SHP77 (cell line): Measurements from ENCODE around the gene PPP1R1C.

Experiments
- DNase-seq, 2 experiments: peaks; one replicate each; lab custom pipeline; 2025; lab: John Stamatoyannopoulos, UW

The PPP1R1C gene

DNA sequence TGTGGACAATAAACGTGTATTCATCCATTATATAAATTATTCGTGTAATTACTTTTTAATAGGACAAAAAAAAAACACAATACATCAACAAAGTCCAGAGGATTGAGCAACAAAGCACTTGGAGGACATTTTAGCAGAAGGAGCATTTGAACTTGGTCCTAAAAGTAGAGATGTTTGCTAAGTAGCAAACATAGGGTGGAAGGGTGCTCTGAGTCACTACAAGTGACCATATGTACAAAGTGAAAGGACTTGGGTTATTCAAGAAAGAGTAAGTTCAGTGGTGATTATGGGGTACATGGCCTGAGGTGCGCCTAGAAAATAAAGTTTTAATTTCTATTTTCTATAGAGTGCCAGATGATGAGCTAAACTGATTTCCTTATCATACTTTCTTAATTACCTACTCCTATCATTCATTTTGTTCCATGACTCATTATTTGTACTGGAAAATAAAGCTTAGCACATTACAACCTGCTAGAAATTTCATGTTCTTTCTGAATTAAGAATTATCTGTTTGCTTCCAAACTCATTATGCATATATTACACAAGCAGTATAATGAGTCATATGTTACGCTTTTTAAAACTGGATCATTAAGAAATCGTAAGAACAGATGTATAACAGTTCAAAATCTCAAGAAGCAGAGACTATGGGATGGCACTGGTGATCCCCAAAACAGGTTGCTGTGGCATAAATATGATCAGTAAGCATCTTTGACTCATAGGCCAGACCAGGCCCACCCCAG, 13.1 kb upstream of the PPP1R1C start:
- no peak for DNase-seq

DNA sequence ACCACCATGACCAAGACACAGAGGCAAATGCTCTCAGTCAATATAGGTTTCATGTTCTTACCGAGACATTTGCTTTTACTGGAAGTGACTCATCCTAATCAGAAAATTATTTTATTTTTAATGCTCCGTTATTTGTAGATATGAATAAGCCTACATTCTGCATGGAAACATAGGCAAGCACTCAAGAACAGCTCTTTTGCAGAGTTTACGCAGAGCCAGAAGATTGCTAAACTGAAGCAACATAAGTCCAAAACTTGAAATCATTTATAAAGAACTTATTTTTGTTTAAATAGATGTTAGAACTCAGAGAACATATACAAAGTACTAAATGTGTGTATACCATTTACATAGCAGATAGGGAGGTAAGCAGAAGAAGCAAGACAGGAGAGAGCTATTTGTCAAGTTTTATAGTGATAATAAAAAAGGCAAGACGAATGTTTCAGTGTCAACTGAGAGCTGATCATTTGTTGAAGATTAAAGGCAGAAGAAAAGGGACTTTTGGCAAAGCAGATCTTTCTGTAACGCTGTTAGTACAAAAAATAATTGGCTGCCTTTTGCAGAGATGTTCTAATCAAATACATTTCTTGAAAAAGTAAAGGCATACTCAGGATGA, 12.4 kb upstream of the PPP1R1C start:
- no peak for DNase-seq

DNA sequence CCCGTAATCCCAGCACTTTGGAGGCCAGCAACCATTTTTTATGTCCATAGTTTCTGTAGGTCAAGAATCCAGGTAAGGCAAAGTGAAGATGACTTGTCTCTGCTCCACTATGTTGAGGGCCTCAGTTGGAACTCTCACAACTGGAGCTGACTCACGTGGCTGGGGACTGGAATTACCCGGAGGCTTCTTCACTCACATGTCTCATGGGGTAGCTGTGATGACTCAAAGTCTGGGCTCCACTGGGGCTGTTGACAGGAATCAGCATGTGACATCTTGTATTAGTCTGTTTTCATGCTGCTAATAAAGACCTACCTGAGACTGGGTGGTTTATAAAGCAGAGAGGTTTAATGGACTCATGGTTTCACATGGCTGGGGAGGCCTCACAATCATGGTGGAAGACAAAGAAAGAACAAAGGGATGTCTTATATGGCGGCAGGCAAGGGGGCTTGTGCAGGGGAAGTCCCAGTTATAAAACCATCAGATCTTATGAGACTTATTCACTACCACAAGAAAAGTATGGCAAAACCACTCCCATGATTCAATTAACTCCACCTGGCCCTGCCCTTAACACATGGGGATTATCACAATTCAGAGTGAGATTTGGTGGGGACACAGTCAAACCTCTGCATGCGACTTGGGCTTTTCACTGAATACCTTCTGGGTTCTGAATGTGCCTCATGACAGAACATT, 7.8 kb upstream of the PPP1R1C start:
- DNase-seq, result no peak

DNA sequence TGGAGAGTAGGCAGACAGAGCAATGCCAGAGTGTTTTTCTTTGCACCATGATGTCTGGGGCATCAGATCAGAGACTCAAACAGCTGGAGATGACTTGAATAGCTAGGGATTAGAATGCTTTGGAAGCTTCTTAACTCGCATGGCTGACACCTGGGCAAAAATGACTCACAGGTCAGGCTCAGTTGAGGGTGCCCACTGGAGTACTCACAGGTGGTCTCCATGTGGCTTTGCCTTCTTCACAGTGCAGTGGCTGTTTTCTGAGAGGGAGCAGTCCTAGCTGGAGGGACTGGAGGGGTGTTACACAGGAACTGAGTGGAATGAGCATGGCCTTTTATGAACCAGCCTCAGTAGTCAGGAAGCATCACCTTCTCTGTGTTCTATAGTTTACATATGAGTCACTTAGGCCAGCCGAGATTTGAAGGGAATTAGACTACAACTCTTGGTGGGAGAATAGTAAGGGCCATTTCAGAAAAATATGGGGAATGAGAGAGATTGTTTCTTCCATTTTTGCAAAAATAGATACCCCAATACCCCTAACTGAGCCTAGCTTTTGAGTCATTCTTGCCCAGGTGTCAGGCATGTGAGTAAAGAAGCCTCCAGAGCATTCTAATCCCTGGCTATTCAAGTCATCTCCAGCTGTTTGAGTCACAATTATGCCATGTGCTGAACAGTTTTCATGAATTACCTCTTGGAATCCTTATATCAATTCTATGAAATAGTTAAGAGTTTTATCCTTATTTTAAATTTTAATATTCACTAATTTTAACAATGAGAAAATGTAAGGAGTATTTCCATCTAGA, 7.1 kb upstream of the PPP1R1C start:
- no peak for DNase-seq

DNA sequence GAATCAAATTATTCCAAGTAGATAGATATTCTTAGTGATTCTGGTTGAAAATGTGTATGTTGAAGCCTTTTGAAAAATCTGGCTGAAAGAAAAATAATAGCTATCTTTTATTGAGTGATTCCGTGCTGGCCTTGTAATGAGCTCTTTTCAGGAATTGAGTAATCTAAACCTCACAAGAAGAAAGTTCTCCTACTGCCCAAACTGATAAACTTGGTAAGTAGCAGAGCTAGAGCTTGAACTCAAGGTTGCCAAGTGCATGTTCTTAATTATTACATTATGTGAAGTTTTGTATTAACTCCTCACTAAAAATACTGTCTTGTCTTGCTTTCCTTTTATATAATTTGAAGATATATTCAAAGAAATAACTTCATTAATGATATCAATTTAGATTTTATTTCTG, 1.6 kb upstream of the PPP1R1C start:
- no peak for DNase-seq

DNA sequence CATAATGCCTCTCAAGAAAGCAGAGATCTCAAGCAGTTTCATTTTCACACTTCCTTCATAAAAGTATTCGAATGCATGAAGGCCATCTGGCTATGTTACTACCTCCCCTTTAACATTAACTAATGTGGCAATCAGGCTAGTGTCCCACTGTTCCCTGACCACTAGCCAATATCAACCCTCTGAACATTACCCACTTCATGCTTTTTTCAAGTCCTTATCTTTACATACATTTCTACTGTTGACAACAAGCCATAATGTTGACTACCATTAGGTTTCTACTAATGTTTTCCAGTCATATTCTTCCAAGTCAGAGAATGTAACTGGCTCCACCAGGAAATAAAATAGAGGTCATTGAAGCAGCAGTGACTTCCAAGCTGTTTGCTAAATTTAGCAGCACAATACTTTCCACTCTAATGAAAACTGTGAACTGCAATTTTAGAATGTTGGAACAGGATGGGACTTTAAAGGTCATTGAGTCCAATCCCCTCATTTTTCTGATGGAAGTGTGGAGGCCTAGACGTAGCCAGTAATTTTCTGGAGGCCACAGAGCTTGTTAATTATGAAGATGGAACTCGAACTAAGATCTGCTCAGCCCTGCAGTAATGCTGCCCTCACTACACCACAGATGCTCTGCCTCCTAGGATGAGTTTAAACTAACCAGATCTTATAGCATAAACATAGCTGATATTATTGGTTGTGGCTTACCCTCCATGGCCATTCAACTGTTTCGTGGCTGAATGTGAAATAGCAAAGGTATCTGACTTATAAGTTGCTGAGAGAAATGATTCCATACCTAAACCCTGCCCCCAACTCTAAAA, 630 bp upstream of the PPP1R1C start:
- no peak for DNase-seq

DNA sequence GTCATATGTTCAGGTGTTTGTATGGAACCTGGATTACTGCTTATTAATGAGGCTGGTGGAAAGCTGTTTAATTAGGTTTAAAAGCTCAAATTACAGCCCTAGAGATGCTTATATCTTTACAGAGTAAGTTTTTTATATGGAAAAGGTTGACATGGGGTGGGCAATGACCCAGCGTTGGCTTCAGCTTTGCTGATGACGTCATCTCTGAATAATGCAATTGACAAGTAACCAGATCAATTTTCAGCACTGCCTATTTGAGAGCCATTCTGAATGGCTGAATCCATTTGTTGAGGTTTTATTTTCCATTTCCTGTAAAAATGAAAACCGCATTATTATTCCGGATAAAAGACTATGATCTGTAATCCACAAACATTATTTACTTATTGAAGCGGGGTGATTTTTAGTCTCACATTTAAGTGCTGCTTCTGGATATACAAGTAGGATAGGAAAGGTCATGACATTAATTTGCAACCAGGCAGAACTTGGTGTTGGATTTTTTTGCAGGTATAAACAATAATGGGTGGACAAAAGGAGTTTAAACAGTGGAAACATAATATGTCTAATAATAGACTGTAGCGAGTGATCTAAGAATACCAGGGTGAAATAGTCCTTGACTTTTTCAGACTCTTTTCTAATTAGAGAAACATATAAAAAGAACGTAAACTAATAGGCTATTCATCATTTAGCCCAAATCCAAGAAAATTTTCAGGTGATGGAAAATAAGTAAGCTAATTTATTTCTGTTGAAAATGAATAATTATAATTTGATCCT, 2.7 kb downstream of the PPP1R1C start:
- no peak for DNase-seq

DNA sequence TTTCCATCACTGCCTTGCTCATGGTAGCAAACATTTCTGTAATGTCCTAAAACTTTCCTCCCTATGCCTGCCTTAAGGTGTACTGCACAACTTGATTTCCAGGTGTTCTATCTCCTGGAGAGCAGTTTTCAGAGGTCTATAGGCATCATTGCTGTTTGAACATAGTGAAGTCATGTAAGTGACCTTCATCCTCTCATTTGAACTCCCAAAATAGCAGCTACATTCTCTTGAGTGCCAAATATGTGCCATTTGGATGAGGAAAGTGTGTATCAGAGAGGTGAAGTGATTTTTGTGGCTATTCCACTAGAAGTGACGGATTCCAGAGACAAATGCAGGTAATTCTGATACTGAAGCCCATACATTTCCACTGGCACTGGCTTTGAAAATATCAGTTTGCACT, 3.4 kb downstream of the PPP1R1C start:
- no peak for DNase-seq

DNA sequence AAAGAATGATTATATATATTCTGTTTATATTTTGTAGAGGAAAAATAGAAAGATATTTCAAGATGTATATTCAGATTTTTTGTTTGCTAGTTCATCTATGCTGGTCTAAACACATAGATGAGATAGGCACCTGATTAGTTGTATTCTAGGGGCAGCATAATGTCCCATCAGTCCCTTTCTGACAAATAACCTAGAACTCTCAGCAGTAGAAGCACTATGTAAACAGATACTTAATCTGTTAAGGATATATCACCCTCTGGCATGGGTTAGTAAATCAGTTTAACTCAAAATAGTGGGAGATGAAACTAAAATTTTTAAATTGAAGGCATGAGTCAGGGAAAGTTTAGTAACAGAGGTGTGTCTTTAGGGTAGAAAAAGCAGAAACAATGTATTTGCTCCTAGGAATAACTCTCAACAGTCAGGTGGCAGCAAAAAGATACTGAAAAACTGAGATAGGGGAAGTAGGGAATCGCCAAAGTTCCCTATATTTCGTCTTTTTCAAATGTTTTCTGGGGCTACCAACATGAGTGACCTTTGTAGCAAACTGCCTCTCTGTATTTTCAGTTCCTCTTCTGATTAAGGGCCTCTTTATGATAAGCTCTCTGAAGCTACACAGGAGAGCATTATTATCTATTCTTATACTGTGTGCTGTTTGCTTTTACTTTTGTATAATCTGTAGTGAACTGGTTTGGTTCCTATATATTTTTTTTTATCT, 5.7 kb downstream of the PPP1R1C start:
- no peak for DNase-seq

DNA sequence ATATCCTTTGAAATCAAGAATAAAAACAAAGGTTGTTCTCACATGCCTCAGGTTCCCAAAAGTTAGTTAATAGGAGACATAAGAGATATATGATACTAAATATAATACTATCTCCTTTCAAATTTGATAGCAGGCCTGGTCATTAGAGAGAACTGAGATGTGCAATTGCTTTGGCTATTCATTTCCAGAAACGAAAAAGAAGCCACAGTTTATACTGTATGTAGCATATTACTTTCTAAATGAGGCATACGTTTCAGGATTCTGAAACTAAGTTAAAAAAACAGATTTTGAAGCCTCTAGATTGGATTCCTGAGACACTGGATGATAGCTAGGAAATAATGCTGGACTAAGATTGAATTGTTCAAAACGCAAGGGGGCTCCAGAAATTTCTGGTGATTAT, 7.1 kb downstream of the PPP1R1C start:
- no peak for DNase-seq

DNA sequence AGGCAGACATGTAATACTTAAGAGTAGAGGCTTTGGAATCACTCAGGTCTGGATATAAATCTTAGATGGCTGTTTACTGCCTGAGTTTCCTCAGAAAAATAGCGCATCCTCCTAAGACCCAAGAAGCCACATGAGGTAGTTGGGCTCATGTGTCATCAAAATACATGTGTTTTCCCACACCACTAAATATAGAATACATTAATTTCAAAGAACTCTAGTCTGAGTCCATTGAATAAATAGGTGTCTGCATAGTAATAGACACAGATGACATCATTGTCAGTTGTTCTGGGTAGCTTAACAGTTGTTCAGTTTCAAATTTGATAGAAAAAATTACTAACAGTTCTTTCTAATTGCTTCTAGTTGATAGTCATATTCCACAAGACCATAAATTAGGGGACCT, 9.6 kb downstream of the PPP1R1C start:
- DNase-seq, result no peak

DNA sequence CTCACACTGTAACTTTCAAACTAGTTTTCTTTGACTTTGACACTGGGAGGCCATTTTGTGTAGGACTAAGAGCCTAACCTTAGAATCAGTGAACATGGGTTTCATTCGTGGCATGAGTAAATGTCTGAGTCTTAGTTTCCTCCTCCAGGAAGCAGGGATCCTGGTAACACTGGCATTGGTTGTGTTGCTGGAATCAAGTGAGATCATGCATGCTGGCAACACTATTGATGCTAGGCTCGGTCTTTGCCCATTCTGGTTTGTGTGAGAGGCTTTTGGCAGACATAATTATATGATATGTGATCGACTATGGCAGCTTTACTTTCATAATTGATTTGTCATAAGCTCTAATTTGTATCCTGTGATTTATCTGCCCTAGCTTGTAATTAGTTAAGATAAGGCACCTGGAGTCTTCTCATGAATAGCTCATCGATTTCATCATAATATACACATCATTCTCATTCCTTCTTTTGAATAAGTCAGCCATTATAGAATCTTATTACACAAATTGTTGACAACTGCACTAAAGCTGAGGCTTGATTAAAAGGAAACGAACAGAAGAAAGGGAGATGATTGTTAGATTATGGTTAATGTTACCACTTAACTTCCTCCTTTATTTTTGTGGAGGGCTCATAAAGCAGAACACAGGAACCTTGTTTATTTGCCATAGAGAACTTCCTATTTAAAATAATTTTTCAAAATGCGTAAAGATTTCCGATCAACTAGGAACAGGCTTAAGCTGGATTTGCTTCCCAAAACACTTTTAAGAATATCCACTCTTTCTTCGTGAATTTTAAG, 12.6 kb downstream of the PPP1R1C start:
- DNase-seq, result no peak

DNA sequence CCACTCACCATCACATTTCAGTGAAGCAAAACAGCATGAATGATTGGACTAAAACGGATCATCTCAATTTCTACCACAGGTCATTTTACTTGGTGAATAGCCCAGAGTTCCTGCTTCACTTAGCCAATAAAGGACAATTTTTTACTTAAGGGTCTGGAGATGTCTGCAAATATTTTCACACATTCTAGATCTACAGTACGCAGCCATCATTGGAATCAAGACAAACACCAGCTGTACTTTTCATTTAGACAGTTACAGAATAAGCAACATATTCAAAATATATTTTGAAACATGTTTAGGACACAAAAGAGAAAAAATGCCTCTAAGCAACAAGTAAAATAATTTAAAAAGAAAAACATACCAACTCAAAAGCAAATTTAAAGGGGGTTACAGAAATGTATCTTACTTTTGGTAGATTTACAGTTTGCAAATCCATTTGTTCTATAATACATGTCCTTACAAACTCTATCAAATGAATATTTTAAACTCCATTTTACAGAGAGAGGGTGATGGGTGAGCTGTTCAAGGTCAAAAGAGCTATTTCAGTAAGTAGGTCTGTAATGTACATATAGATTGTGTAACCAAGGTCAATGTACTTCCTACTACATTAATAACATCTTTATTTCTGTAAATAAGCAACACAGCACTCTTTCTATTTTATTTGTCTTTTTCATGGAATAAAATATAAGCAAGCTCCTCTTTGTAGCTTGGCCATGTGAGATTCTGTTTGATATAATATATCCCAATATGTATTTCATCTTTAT, 13.4 kb downstream of the PPP1R1C start:
- no peak for DNase-seq

DNA sequence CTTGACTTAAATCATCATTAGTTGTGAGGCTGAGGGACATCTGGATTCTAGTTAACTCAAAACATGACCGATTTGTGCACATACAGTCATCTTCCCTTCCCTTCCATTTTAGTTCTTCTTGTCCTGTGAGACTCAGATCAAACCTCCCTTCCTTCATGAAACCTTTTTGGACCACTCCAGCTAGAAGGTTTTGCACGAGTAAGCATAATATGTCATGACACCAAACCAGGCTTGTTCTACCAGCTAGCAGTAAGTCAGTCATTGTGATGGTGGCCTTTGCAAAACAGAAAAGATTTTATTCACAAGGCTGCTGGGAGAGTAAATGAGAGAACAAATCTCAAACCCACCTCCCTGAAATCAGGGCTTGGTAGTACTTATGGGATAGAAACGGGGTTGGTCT, 14.3 kb downstream of the PPP1R1C start:
- no peak for DNase-seq

DNA sequence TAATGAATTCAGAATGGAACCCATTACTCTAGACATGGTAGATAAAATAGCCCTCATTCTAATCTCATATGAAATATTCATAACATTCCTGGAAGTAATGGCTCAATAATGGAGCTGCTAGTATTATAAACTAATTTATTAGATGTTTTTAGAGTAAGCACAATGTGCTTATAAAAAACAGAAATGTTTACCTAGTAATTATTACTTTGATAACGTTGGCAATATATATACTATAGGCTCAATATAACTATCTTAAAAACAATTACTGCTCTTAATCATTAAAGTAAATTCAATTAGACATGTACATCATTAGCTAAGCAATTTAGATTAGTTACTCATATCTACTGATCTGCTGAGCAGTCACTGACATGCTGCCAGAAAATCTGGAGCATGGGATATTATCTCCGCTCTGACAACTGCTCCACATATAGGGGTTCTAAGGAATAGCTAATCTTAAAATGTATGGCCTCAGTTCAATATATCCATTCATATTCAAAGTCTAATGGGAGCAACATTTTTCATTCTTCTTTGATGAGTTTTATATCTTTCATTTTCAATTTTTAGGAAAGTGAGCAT, 19.4 kb downstream of the PPP1R1C start:
- no peak for DNase-seq

DNA sequence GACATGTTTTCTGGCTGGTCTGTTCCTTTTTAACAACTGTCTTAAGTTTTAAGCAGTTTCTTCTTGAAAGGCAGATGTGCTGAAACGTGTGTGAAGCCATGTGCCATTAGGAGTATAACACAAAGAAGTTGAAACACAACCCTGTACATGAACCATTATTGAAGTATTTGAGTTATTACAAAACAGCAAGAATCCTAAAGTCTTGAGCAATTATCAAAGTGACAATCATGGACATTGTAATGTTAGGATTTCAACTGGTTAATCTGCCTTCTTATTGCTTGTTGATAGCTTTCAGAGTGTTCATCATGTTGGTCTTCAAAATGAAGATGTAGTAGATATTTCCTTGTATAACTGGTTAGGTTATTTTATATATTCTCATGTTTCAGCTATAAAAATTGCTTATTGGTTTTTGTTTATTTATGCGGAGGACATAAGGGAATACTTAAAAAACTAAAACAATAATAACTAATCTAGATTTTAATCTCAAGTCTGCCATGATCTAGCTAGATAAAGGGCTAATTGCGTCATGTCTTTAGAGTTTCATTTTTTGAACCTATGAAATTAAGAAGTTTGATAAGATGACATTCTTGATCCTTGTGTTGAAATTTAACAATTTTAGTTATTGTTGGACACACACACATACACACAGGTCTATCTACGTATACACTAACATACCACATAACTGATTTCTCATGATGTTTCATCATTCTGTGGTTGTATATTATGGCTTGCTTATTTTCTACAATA, 21.1 kb downstream of the PPP1R1C start:
- DNase-seq, result no peak

DNA sequence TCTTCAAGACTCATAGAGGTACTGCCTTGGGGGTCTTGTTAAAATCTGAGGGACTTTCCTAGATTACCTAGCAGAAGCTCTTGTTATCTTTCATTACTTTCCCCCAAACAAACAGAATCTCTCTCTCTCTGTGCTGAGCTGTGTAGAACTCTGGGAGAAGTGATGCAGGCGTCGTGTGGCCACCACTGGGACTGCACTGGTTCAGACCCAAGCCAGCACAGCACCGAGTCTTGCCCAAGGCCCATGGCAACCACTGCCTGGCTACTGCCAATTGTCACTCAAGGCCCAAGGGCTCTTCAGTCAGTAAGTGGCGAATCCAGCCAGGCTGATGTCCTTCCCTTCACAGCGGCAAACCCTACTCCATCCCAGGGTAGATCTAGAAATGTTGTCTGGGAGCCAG, 28.6 kb downstream of the PPP1R1C start:
- DNase-seq, result no peak
